GM12892 (cell line): Measurements from ENCODE around the gene SEZ6L2. TPM values are rescaled to one million over a fixed set of nuclear protein-coding genes. Genes with fewer than 3 reads are reported as not detected.
"Not testable (repeated sequence)": the region's sequence is repeated elsewhere in the genome, so short reads cannot be mapped to it uniquely, and the experiment has no call there.

ENCODE experiments used
- DNase-seq: peaks from one replicate; pipeline ENCODE4 v3.0.0; 2011; ENCODE audit not compliant: insufficient read length
- FAIRE-seq: peaks from 2 replicates; lab custom pipeline; 2011; peaks lifted over from hg19 to GRCh38; lab: Jason Lieb, UNC
- POLR2A ChIP-seq: IDR thresholded peaks from 2 replicates; pipeline ENCODE4 v1.6.1; 2011; ENCODE audit warnings: low read depth, low read length, control low read depth
- POLR2AphosphoS5 ChIP-seq: IDR thresholded peaks from 2 replicates; pipeline ENCODE4 v1.6.1; 2011; ENCODE audit warnings: low read depth, low read length, control low read depth
- TAF1 ChIP-seq: IDR thresholded peaks from 2 replicates; pipeline ENCODE4 v1.6.1; 2011; ENCODE audit warnings: low read depth, mild to moderate bottlenecking, control low read depth, low read length, borderline replicate concordance
- polyA plus RNA-seq: library from polyadenylated mRNA; unstranded; fragments of >200 nt; gene quantifications from one replicate; pipeline ENCODE4 v1.2.1, GENCODE V29; 2012; ENCODE audit warnings: missing spikeins, inconsistent platforms; ENCODE audit not compliant: missing spikeins

The SEZ6L2 gene
- polyA plus RNA-seq = not detected

GRCh38 chr16:29899516-29900101 lies at the start of gene SEZ6L2:
TSS of gene SEZ6L2 (minus strand) at chr16:29899550. CDS start at chr16:29899019, 531 bp downstream.
- no peak for FAIRE-seq
- TF ChIP-seq POLR2AphosphoS5 (no peak), TAF1 (no peak), POLR2A (no peak)
- DNase-seq = no peak

GRCh38 chr16:29947897-29948296 lies 48.5 kb upstream of the SEZ6L2 start:
- DNase-seq (no peak), FAIRE-seq (no peak)
- no peak for TF ChIP-seq TAF1
- no peak for TF ChIP-seq POLR2AphosphoS5
- no peak for TF ChIP-seq POLR2A

- no peak for TF ChIP-seq POLR2AphosphoS5
- TF ChIP-seq TAF1 = no peak
Observed at GRCh38 chr16:29943846-29944799, 44.8 kb upstream of the SEZ6L2 start.

GRCh38 chr16:29940656-29941055 lies 41.3 kb upstream of the SEZ6L2 start:
- no peak for DNase-seq
- TF ChIP-seq TAF1 = no peak
- no peak for TF ChIP-seq POLR2A
- TF ChIP-seq POLR2AphosphoS5 = no peak
- FAIRE-seq = no peak

More at GRCh38 chr16:29943846-29944799, 44.8 kb upstream of the SEZ6L2 start:
- no peak for DNase-seq
- FAIRE-seq = no peak

GRCh38 chr16:29931750-29932149 lies 32.4 kb upstream of the SEZ6L2 start:
- not testable (repeated sequence) for FAIRE-seq, DNase-seq

- FAIRE-seq (no peak), DNase-seq (no peak)
- TF ChIP-seq TAF1 = no peak
- TF ChIP-seq POLR2AphosphoS5 = no peak
- no peak for TF ChIP-seq POLR2A
Observed at GRCh38 chr16:29927070-29927905, 27.9 kb upstream of the SEZ6L2 start.

- DNase-seq = no peak
- no peak for FAIRE-seq
Observed at GRCh38 chr16:29926711-29927052, 27.3 kb upstream of the SEZ6L2 start.

GRCh38 chr16:29925781-29926710 lies 26.7 kb upstream of the SEZ6L2 start, which contains the start of gene KCTD13:
TSS of gene KCTD13 (minus strand) at chr16:29926226. CDS start at chr16:29926033, 193 bp downstream.
- FAIRE-seq (peak; percentile 90), DNase-seq (peak; percentile 99)
- peak; percentile 70; the same call in 1 of the 2 replicates for TF ChIP-seq POLR2AphosphoS5
- TF ChIP-seq TAF1 = no peak
- TF ChIP-seq POLR2A = peak; percentile 71

More at GRCh38 chr16:29926711-29927052, 27.3 kb upstream of the SEZ6L2 start:
- TF ChIP-seq TAF1 (no peak), POLR2AphosphoS5 (no peak), POLR2A (no peak)

- FAIRE-seq (peak; percentile 48), DNase-seq (no peak)
- TF ChIP-seq TAF1 = no peak
- TF ChIP-seq POLR2A = no peak
- TF ChIP-seq POLR2AphosphoS5 = no peak
Observed at GRCh38 chr16:29925105-29925756, 25.9 kb upstream of the SEZ6L2 start.
